Measurements from ENCODE around the gene PCDH9.

DNA sequence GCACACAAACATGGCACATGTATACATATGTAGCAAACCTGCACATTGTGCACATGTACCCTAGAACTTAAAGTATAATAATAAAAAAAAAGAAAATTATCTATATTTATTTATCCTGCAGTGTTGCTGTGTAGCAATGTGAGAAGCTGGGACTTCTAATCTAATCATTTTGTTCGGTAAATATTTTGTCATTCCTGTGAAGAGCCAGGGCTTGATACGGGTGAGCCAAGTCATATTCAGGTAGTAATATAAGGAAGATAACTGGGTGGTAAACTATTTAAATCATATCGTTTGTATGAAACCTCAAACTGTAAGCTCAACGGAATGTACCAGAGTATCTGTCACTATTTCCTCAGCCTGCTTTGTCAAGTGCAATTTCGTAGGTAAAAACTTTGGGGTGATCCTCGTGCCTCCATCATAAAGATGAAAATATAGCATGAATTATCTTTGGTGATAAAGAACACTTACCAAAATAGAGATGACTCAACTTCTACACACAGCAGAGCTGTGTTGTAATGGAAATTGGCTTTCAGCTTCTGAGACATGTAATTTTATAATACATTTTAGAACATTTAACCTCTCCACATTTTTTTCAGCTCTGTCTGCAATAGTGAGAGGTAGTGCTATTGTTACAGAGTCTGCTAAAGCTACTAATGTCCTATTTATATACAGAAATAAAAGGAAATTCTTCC lies 92.9 kb downstream of the PCDH9 start:
- TF ChIP-seq, protein P1, sequence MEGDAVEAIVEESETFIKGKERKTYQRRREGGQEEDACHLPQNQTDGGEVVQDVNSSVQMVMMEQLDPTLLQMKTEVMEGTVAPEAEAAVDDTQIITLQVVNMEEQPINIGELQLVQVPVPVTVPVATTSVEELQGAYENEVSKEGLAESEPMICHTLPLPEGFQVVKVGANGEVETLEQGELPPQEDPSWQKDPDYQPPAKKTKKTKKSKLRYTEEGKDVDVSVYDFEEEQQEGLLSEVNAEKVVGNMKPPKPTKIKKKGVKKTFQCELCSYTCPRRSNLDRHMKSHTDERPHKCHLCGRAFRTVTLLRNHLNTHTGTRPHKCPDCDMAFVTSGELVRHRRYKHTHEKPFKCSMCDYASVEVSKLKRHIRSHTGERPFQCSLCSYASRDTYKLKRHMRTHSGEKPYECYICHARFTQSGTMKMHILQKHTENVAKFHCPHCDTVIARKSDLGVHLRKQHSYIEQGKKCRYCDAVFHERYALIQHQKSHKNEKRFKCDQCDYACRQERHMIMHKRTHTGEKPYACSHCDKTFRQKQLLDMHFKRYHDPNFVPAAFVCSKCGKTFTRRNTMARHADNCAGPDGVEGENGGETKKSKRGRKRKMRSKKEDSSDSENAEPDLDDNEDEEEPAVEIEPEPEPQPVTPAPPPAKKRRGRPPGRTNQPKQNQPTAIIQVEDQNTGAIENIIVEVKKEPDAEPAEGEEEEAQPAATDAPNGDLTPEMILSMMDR (IDR thresholded peaks at IDR 0.05) = no peak
- TF ChIP-seq POLR2AphosphoS5 (IDR thresholded peaks at IDR 0.05) = no peak
- no peak for TF ChIP-seq POLR2A (IDR thresholded peaks at IDR 0.05)
